ENCODE data around the gene CCDC171. TPM values are rescaled to one million over a fixed set of nuclear protein-coding genes. Genes with fewer than 3 reads are reported as not detected.

Gene CCDC171
- total and polyA plus RNA-seq, 10 of the 15 experiments (the other 5 are each of a cell fraction or from before 2014, with no cell fraction given): 1.00 to 7.2 (median 2.8) TPM

DNA sequence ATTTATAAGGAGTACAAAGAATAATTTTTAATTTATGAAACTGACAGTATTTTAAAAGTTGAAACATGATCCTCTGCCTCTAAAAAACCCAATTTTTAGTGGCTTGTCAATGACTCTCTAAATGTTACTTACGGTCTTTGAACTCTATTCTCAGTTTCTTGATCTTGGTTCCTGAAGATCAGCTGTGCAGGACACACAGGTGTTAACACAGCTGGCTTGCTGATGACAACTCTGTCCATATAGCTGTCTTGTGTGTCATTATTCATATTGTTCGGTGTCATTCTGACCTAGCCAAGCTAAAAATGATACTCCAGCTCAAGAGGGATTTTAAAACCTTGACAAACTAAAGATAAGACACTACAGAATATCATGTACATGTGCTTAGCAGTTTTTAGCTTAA, 314.5 kb downstream of the CCDC171 start (continued):
- TF ChIP-seq, protein P1, sequence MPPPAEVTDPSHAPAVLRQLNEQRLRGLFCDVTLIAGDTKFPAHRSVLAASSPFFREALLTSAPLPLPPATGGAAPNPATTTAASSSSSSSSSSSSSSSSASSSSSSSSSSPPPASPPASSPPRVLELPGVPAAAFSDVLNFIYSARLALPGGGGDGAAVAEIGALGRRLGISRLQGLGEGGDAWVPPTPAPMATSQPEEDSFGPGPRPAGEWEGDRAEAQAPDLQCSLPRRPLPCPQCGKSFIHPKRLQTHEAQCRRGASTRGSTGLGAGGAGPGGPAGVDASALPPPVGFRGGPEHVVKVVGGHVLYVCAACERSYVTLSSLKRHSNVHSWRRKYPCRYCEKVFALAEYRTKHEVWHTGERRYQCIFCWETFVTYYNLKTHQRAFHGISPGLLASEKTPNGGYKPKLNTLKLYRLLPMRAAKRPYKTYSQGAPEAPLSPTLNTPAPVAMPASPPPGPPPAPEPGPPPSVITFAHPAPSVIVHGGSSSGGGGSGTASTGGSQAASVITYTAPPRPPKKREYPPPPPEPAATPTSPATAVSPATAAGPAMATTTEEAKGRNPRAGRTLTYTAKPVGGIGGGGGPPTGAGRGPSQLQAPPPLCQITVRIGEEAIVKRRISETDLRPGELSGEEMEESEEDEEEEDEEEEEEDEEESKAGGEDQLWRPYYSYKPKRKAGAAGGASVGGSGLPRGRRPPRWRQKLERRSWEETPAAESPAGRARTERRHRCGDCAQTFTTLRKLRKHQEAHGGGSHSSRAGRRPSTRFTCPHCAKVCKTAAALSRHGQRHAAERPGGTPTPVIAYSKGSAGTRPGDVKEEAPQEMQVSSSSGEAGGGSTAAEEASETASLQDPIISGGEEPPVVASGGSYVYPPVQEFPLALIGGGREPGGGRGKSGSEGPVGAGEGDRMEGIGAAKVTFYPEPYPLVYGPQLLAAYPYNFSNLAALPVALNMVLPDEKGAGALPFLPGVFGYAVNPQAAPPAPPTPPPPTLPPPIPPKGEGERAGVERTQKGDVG (CRISPR knock-in tag; IDR thresholded peaks at IDR 0.05): no peak
- TF ChIP-seq SMARCA5 (IDR thresholded peaks at IDR 0.05): no peak

DNA sequence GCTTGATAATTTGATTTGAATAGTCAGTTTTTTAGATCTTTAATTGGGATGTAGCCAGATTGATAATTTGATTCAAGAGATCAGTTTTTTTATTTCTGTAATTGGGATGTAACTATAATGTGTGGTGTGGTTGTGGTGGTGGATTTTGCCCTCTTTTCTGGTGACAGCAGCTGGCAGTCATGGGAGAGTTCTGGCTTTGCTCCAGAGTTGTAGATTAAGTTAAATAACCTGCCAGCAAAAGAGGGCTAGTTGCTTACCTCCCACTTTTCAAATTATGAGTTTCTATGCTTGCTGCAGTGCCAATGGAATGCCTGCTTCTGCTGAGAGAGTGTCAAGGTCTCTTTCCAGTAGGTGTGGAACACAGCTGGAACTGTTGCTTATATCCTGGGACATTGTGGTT, 315.1 kb downstream of the CCDC171 start:
- Histone ChIP-seq H2AFZ (ENCODE audit: control insufficient read depth, low read depth, low read length) (no peak overlapping the region), H3K9me3 (replicated peaks; ENCODE audit: control insufficient read depth, insufficient read depth, low read length) (no peaks in the 10 kb centered on the region), H3K4me3 (no peak overlapping the region), H4K20me1 (ENCODE audit: control insufficient read depth, insufficient read depth) (no peaks in the 10 kb centered on the region), H3K4me2 (ENCODE audit: control insufficient read depth, insufficient read depth) (no peak overlapping the region), H3K4me1 (ENCODE audit: control insufficient read depth, insufficient read depth, low read length) (no peaks in the 10 kb centered on the region), H3K79me2 (ENCODE audit: control insufficient read depth, insufficient read depth, low read length) (no peaks in the 10 kb centered on the region), H3K27me3 (replicated peaks in 1 of 2; ENCODE audit: control insufficient read depth in 2 of 2, insufficient read depth in 2 of 2, low read length in 1 of 2) (no peaks in the 10 kb centered on the region), H3K36me3 (ENCODE audit: control insufficient read depth in 2 of 2, insufficient read depth in 2 of 2, low read length in 1 of 2) (no peaks in the 10 kb centered on the region), H3K27ac (ENCODE audit: control insufficient read depth, insufficient read depth) (no peak overlapping the region), H3K9ac (ENCODE audit: control insufficient read depth, insufficient read depth, low read length) (no peak overlapping the region)
- BruUV-seq (replicated peaks): no TSS peak
- in situ Hi-C loops (cut with MboI) (no loop called here), intact Hi-C loops (cut with micrococcal nuclease; ENCODE audit: unreplicated experiment) (no loop called here)
- FAIRE-seq (no peak), ATAC-seq (no peak), DNase-seq (ENCODE audit: low read depth, low spot score) (no peak)
- SMC1A ChIA-PET (ENCODE audit: uncharacterized antibody, unreplicated experiment): no interaction called here
- POLR2A ChIA-PET: no interaction called here
- CTCF ChIA-PET: interaction anchor here (0.9 to 1.0 kb wide), 2 partner anchors 60 to 266 kb away, joined by 3 to 4 read pairs; no protein-coding TSS in a partner anchor
- RAD21 ChIA-PET (ENCODE audit: unreplicated experiment): interaction anchor here (1.2 kb wide), 1 partner anchor 259 kb away, joined by 3 read pairs; no protein-coding TSS in a partner anchor
- TF ChIP-seq POLR2AphosphoS2 (IDR thresholded peaks at IDR 0.05; ENCODE audit: low read depth, low read length): no peak
- TF ChIP-seq, protein P2, sequence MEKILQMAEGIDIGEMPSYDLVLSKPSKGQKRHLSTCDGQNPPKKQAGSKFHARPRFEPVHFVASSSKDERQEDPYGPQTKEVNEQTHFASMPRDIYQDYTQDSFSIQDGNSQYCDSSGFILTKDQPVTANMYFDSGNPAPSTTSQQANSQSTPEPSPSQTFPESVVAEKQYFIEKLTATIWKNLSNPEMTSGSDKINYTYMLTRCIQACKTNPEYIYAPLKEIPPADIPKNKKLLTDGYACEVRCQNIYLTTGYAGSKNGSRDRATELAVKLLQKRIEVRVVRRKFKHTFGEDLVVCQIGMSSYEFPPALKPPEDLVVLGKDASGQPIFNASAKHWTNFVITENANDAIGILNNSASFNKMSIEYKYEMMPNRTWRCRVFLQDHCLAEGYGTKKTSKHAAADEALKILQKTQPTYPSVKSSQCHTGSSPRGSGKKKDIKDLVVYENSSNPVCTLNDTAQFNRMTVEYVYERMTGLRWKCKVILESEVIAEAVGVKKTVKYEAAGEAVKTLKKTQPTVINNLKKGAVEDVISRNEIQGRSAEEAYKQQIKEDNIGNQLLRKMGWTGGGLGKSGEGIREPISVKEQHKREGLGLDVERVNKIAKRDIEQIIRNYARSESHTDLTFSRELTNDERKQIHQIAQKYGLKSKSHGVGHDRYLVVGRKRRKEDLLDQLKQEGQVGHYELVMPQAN (conservative IDR thresholded peaks at IDR 0.05): no peak
- no peak for TF ChIP-seq MTA3 (IDR thresholded peaks at IDR 0.05; ENCODE audit: borderline replicate concordance, low read length)
- TF ChIP-seq JUNB (IDR thresholded peaks at IDR 0.05): no peak
- no peak for TF ChIP-seq FOS (IDR thresholded peaks at IDR 0.05; ENCODE audit: borderline replicate concordance, extremely low read depth, insufficient read length)
- no peak for TF ChIP-seq PML (IDR thresholded peaks at IDR 0.05; ENCODE audit: low read length)
- no peak for TF ChIP-seq IRF4 (IDR thresholded peaks at IDR 0.05; ENCODE audit: low read depth, low read length)
- no peak for TF ChIP-seq BACH1 (IDR thresholded peaks at IDR 0.05; ENCODE audit: borderline replicate concordance)
- TF ChIP-seq EGR1 (IDR thresholded peaks at IDR 0.05; ENCODE audit: borderline replicate concordance in 1 of 2, low read depth in 2 of 2, low read length in 2 of 2): no peak
- TF ChIP-seq, protein P3, sequence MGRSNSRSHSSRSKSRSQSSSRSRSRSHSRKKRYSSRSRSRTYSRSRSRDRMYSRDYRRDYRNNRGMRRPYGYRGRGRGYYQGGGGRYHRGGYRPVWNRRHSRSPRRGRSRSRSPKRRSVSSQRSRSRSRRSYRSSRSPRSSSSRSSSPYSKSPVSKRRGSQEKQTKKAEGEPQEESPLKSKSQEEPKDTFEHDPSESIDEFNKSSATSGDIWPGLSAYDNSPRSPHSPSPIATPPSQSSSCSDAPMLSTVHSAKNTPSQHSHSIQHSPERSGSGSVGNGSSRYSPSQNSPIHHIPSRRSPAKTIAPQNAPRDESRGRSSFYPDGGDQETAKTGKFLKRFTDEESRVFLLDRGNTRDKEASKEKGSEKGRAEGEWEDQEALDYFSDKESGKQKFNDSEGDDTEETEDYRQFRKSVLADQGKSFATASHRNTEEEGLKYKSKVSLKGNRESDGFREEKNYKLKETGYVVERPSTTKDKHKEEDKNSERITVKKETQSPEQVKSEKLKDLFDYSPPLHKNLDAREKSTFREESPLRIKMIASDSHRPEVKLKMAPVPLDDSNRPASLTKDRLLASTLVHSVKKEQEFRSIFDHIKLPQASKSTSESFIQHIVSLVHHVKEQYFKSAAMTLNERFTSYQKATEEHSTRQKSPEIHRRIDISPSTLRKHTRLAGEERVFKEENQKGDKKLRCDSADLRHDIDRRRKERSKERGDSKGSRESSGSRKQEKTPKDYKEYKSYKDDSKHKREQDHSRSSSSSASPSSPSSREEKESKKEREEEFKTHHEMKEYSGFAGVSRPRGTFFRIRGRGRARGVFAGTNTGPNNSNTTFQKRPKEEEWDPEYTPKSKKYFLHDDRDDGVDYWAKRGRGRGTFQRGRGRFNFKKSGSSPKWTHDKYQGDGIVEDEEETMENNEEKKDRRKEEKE (IDR thresholded peaks at IDR 0.05): no peak
- TF ChIP-seq ZNF274 (IDR thresholded peaks at IDR 0.05; ENCODE audit: insufficient read depth, insufficient read length): no peak
- no peak for TF ChIP-seq SRF (IDR thresholded peaks at IDR 0.05; ENCODE audit: low read depth in 2 of 2, low read length in 2 of 2)

Measured in GM12878 (cell line).